Thoracic aorta (tissue), 2 donors: ENCODE measurements around the gene TMEM150C. TPM values are rescaled to one million over a fixed set of nuclear protein-coding genes. Genes with fewer than 3 reads are reported as not detected.

ENCODE experiments used
- ATAC-seq: fragments of 150-250 bp; one replicate; pipeline ENCODE4 v1.8.0; 2017; ENCODE audit warnings: low read depth; ENCODE audit not compliant: insufficient number of reproducible peaks, low FRiP score
- DNase-seq: peaks from one replicate; pipeline ENCODE4 v3.0.0-alpha.2; 2020; ENCODE audit warnings: low spot score
- H3K27ac ChIP-seq, 2 donors: fragments of 200-600 bp; sonication (generic); 1 replicate in 1 of 2; 2 replicates in 1 of 2; pipeline ENCODE4 v1.5.1; 2016; ENCODE audit warnings: mild to moderate bottlenecking in 2 of 2, moderate library complexity in 2 of 2
- H3K27me3 ChIP-seq: fragments of 200-600 bp; sonication (generic); replicated peaks from 2 replicates; pipeline ENCODE4 v1.6.0; 2016; ENCODE audit warnings: mild to moderate bottlenecking; ENCODE audit not compliant: insufficient read depth
- H3K36me3 ChIP-seq: fragments of 200-600 bp; sonication (generic); one replicate; pipeline ENCODE4 v1.5.1; 2016
- H3K4me1 ChIP-seq, 2 donors: fragments of 200-600 bp; sonication (generic); 1 replicate in 1 of 2; 2 replicates in 1 of 2; pipeline versions ENCODE4 v1.5.1 to v1.6.0; 2016; ENCODE audit warnings: low read depth in 2 of 2, mild to moderate bottlenecking in 1 of 2; ENCODE audit not compliant: control insufficient read depth in 1 of 2
- H3K4me3 ChIP-seq: fragments of 200-600 bp; sonication (generic); 2 replicates; pipeline ENCODE4 v1.5.1; 2016; ENCODE audit warnings: mild to moderate bottlenecking
- H3K9me3 ChIP-seq: fragments of 200-600 bp; sonication (generic); 2 replicates; pipeline ENCODE4 v1.5.1; 2016
- CTCF ChIP-seq: fragments of 200-600 bp; sonication (generic); IDR thresholded peaks from one replicate; pipeline ENCODE4 v1.5.1; 2019; ENCODE audit warnings: antibody characterized with exemption
- total RNA-seq, 2 donors: library from RNA; depleted of rRNA; stranded (reverse); fragments of >200 nt; gene quantifications; one replicate each; pipeline versions ENCODE4 v1.1.0 to v1.2.3, GENCODE V29; 2016

The TMEM150C gene
- total RNA-seq, 2 donors from 2014 or later: 0.92 to 2.0 TPM

DNA sequence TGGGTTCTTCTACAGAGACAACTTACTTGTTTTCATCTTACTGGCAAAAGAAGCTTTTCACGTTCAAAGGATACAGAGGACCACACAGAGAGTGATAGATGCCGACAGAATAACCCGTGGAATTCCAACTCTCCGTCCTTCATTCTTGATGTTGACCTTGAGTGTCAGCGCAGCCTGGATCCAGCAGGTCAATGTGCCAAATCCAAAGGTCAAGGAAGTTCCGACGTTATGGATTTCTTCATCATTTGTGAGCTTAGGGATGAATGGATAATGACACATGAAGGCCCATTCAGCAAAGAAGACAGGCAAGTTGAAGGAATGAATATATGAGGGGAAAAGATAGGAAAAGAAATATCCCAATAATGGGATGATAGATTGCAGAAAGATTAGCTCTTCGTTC is 71.8 kb downstream of the TMEM150C start:
- Histone ChIP-seq H3K27ac (no peak overlapping the region), H3K27me3 (no peaks in the 10 kb centered on the region), H3K36me3 (no peaks in the 10 kb centered on the region), H3K4me3 (no peak overlapping the region), H3K9me3 (no peaks in the 10 kb centered on the region), H3K4me1 (no peaks in the 10 kb centered on the region)
- DNase-seq: no peak
- no peak for TF ChIP-seq CTCF
- ATAC-seq: no peak

DNA sequence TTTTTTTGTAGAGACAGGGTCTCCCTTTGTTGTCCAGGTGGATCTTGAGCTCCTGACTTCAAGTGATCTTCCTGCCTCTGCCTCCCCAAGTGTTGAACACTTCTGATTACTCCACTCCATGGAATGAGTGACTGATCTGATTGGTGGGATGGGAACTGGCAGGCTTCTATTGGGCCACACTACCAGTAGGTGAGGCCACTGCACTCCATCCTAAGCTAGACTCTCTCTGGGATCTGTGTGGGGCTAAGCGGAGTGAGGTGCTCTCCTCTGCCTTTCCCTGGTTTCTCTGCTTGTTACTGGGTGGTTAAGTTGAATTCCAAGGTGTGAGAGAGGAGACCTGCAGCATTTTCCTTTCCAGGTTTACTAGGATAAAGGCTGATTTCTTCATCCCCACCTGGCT is 72.7 kb downstream of the TMEM150C start:
- H3K36me3 ChIP-seq: no peaks in the 10 kb centered on the region

DNA sequence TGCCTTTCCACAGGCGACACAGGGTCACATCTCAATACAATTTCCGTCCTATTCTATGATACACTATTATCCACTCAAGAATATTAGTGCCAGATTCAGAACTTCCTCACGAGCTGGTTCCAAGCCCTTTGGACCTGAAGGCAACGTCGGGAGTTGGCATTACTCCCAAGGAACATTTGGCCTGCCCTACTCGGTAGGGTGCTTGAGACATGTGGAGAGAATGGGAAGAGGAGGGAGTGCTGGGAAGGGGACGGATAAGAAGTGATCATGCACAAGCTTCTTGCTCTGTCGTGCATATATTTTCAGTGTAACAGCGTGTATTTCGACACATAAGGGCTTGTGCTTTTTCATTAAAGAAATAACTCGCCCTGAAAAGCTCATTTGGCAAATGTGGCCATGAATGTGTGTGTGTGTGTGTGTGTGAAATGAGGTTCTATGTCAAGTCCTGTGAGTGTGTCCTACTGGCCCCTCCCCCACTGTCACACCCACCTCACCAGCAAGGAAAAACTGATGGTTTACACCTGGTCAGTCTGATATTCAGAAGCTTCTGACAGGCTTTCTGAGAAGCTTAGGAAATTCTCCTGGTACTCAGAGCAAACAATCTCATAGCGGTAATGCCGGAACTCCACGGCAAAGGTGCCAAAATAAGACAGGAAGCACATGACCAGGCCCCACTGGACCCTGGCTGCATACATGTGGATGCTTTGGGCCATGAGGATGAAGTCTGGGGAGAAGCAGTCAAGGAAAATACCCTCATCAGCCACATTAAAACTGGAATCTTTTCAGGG is 76.6 kb downstream of the TMEM150C start:
- H3K27me3 ChIP-seq: no peaks in the 10 kb centered on the region

More for the DNA sequence above, 72.7 kb downstream of the TMEM150C start:
- Histone ChIP-seq H3K27ac (no peak overlapping the region), H3K4me3 (no peak overlapping the region), H3K4me1 (no peaks in the 10 kb centered on the region), H3K9me3 (no peaks in the 10 kb centered on the region), H3K27me3 (no peaks in the 10 kb centered on the region)
- ATAC-seq (no peak), DNase-seq (no peak)
- no peak for TF ChIP-seq CTCF

GRCh38 chr4:82482387-82482786 is 79.4 kb downstream of the TMEM150C start:
- no peak for TF ChIP-seq CTCF
- no peaks in the 10 kb centered on the region for H3K36me3 ChIP-seq
- no peaks in the 10 kb centered on the region for H3K9me3 ChIP-seq
- H3K4me3 ChIP-seq: no peak overlapping the region
- no peaks in the 10 kb centered on the region for H3K4me1 ChIP-seq
- DNase-seq (no peak), ATAC-seq (no peak)
- H3K27ac ChIP-seq: no peak overlapping the region
- H3K27me3 ChIP-seq: no peaks in the 10 kb centered on the region

More for the DNA sequence above, 76.6 kb downstream of the TMEM150C start:
- no peak overlapping the region for H3K4me3 ChIP-seq
- H3K9me3 ChIP-seq: no peaks in the 10 kb centered on the region
- DNase-seq (no peak), ATAC-seq (no peak)
- H3K36me3 ChIP-seq: no peaks in the 10 kb centered on the region
- no peak for TF ChIP-seq CTCF
- H3K27ac ChIP-seq: no peak overlapping the region
- no peaks in the 10 kb centered on the region for H3K4me1 ChIP-seq

DNA sequence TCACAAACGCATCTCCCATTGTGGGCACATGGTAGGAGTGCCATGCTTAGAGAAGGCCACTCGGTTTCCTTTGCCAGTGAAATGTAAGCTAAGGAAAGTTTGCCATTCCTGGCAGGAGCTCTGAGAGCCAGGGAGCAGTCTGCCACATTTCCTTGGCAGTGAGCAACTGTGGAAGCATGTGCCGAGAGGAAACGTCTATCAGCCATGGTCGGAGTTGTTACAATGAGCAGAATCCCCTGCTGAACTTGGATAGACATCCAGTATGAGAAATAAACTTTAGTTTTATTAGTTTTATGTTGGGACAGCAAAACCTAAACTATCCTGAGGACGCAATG is 80.3 kb downstream of the TMEM150C start:
- no peak for ATAC-seq

More for the DNA sequence above, 80.3 kb downstream of the TMEM150C start:
- DNase-seq: no peak
- Histone ChIP-seq H3K36me3 (no peaks in the 10 kb centered on the region), H3K4me3 (no peak overlapping the region), H3K9me3 (no peaks in the 10 kb centered on the region), H3K27ac (no peak overlapping the region), H3K27me3 (no peaks in the 10 kb centered on the region), H3K4me1 (no peaks in the 10 kb centered on the region)
- TF ChIP-seq CTCF: no peak
